ENCODE measurements around the gene CD84. TPM values are rescaled to one million over a fixed set of nuclear protein-coding genes. Genes with fewer than 3 reads are reported as not detected.
"Not testable (repeated sequence)": the region's sequence is repeated elsewhere in the genome, so short reads cannot be mapped to it uniquely, and the experiment has no call there.

CD84 gene, protein sequence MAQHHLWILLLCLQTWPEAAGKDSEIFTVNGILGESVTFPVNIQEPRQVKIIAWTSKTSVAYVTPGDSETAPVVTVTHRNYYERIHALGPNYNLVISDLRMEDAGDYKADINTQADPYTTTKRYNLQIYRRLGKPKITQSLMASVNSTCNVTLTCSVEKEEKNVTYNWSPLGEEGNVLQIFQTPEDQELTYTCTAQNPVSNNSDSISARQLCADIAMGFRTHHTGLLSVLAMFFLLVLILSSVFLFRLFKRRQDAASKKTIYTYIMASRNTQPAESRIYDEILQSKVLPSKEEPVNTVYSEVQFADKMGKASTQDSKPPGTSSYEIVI
- not detected for polyA plus RNA-seq (2013, experiment 1 of 4)
- not detected for polyA plus RNA-seq (2013, experiment 2 of 4)
- polyA plus RNA-seq (2013, experiment 3 of 4): not detected
- not detected for polyA plus RNA-seq (2013, experiment 4 of 4)

DNA sequence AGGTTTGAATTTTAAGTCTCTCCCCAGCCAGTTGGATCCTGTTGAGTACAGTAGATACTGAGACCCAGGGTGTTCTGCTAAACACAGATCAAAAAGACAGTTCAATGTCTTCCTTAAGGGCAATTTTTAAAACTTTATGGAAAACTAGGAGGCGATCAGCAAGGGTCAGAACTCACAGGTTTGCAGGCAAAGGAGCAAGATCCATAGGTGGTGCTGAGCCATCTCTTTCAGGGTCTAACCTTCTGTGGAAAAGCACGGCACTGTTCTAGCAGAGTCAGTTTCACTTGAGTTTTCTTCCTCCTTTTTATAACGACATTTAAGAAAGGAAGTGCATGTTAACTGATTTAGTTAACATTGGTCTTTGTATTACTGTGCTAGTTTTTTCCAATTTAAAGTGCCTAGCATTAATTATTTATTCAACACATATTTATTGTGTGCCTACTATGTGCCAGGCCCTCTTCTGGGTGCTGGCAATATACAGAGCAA, at the start of gene CD84:
Gene CD84, minus strand, starts transcription at position 281 of the 486 bp plus-strand sequence. Its CDS starts 59 bp downstream, at position 222.
- H3K4me3 ChIP-seq (ENCODE audit: insufficient read depth, low read depth, low read length): no peak within 1 kb of the TSS
- WGBS, 2 experiments: 96% methylated on average over 3 of the region's 3 CpGs
- H3K36me3 ChIP-seq (ENCODE audit: control insufficient read depth, insufficient read depth, low read length): no peaks in the 10 kb centered on the region
- H3K4me1 ChIP-seq (ENCODE audit: control insufficient read depth, insufficient read depth, low read length): no peaks in the 10 kb centered on the region
- H3K27ac ChIP-seq (ENCODE audit: insufficient read depth, low read depth, low read length, poor library complexity, severe bottlenecking): no peak within 1 kb of the TSS
- H3K9me3 ChIP-seq (ENCODE audit: control insufficient read depth, low read length): no peaks in the 10 kb centered on the region
- H3K27me3 ChIP-seq (ENCODE audit: control insufficient read depth, insufficient read depth, low read length, poor library complexity, severe bottlenecking): no peaks in the 10 kb centered on the region

GRCh38 chr1:160628799-160629263, 49.5 kb upstream of the CD84 start:
- Histone ChIP-seq H3K36me3 (ENCODE audit: control insufficient read depth, insufficient read depth, low read length) (no peaks in the 10 kb centered on the region), H3K27me3 (ENCODE audit: control insufficient read depth, insufficient read depth, low read length, poor library complexity, severe bottlenecking) (no peaks in the 10 kb centered on the region), H3K27ac (ENCODE audit: insufficient read depth, low read depth, low read length, poor library complexity, severe bottlenecking) (no peak overlapping the region), H3K4me1 (ENCODE audit: control insufficient read depth, insufficient read depth, low read length) (peaks cover 14% of the 10 kb centered on the region), H3K9me3 (ENCODE audit: control insufficient read depth, low read length) (no peaks in the 10 kb centered on the region), H3K4me3 (ENCODE audit: insufficient read depth, low read depth, low read length) (no peak overlapping the region)
- 89 to 91% methylated on average over 8 of the region's 8 CpGs for WGBS, 2 experiments

GRCh38 chr1:160627677-160628289, 48.5 kb upstream of the CD84 start:
- not testable (repeated sequence) for H3K27ac ChIP-seq (ENCODE audit: insufficient read depth, low read depth, low read length, poor library complexity, severe bottlenecking); H3K36me3 ChIP-seq (ENCODE audit: control insufficient read depth, insufficient read depth, low read length); H3K9me3 ChIP-seq (ENCODE audit: control insufficient read depth, low read length); H3K4me3 ChIP-seq (ENCODE audit: insufficient read depth, low read depth, low read length); H3K27me3 ChIP-seq (ENCODE audit: control insufficient read depth, insufficient read depth, low read length, poor library complexity, severe bottlenecking)
- WGBS, 2 experiments: 86 to 95% methylated on average over 4 of the region's 4 CpGs
- peaks cover 14% of the 10 kb centered on the region for H3K4me1 ChIP-seq (ENCODE audit: control insufficient read depth, insufficient read depth, low read length)

- Histone ChIP-seq H3K27me3 (ENCODE audit: control insufficient read depth, insufficient read depth, low read length, poor library complexity, severe bottlenecking) (no peaks in the 10 kb centered on the region), H3K4me1 (ENCODE audit: control insufficient read depth, insufficient read depth, low read length) (peaks cover 14% of the 10 kb centered on the region), H3K36me3 (ENCODE audit: control insufficient read depth, insufficient read depth, low read length) (no peaks in the 10 kb centered on the region), H3K27ac (ENCODE audit: insufficient read depth, low read depth, low read length, poor library complexity, severe bottlenecking) (no peak overlapping the region), H3K9me3 (ENCODE audit: control insufficient read depth, low read length) (no peaks in the 10 kb centered on the region), H3K4me3 (ENCODE audit: insufficient read depth, low read depth, low read length) (no peak overlapping the region)
- WGBS, 2 experiments: 98 to 100% methylated on average over 1 of the region's 1 CpG
Measured at GRCh38 chr1:160626509-160627342, 47.4 kb upstream of the CD84 start.

GRCh38 chr1:160625725-160626498, 46.6 kb upstream of the CD84 start:
- WGBS, 2 experiments: 96 to 97% methylated on average over 10 of the region's 10 CpGs
- Histone ChIP-seq H3K9me3 (ENCODE audit: control insufficient read depth, low read length) (no peaks in the 10 kb centered on the region), H3K36me3 (ENCODE audit: control insufficient read depth, insufficient read depth, low read length) (no peaks in the 10 kb centered on the region), H3K27ac (ENCODE audit: insufficient read depth, low read depth, low read length, poor library complexity, severe bottlenecking) (no peak overlapping the region), H3K27me3 (ENCODE audit: control insufficient read depth, insufficient read depth, low read length, poor library complexity, severe bottlenecking) (no peaks in the 10 kb centered on the region), H3K4me1 (ENCODE audit: control insufficient read depth, insufficient read depth, low read length) (peaks cover 14% of the 10 kb centered on the region), H3K4me3 (ENCODE audit: insufficient read depth, low read depth, low read length) (no peak overlapping the region)

- Histone ChIP-seq H3K4me3 (ENCODE audit: insufficient read depth, low read depth, low read length) (no peak overlapping the region), H3K27ac (ENCODE audit: insufficient read depth, low read depth, low read length, poor library complexity, severe bottlenecking) (no peak overlapping the region), H3K36me3 (ENCODE audit: control insufficient read depth, insufficient read depth, low read length) (no peaks in the 10 kb centered on the region), H3K9me3 (ENCODE audit: control insufficient read depth, low read length) (no peaks in the 10 kb centered on the region), H3K4me1 (ENCODE audit: control insufficient read depth, insufficient read depth, low read length) (peaks cover 8% of the 10 kb centered on the region), H3K27me3 (ENCODE audit: control insufficient read depth, insufficient read depth, low read length, poor library complexity, severe bottlenecking) (no peaks in the 10 kb centered on the region)
- WGBS, 2 experiments: 92 to 96% methylated on average over 1 of the region's 1 CpG
Measured at GRCh38 chr1:160625321-160625720, 46.0 kb upstream of the CD84 start.

DNA sequence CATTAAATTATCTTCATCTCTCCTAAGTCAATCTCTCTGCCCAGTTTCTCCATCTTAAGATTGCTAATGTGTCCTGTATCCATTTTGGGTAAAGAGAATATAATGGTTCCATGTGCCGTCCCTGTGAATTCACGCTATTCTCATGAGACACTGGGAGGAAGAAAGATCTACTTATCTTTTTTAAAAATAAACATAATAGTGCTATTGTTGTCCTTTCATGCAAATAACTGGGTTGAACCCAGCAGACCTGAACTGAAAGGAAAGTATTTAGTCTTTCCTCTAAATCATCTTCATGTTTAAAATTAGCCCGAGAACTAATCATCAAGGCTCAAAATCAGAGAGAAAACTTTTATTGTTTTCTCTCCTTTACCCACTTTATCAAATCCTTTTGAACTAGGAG, 45.2 kb upstream of the CD84 start:
- 84 to 97% methylated on average over 1 to 2 of the region's 3 CpGs for WGBS, 2 experiments
- Histone ChIP-seq H3K4me1 (ENCODE audit: control insufficient read depth, insufficient read depth, low read length) (peaks cover under 1% of the 10 kb centered on the region), H3K27ac (ENCODE audit: insufficient read depth, low read depth, low read length, poor library complexity, severe bottlenecking) (no peak overlapping the region), H3K27me3 (ENCODE audit: control insufficient read depth, insufficient read depth, low read length, poor library complexity, severe bottlenecking) (no peaks in the 10 kb centered on the region), H3K4me3 (ENCODE audit: insufficient read depth, low read depth, low read length) (no peak overlapping the region), H3K36me3 (ENCODE audit: control insufficient read depth, insufficient read depth, low read length) (no peaks in the 10 kb centered on the region), H3K9me3 (ENCODE audit: control insufficient read depth, low read length) (no peaks in the 10 kb centered on the region)

DNA sequence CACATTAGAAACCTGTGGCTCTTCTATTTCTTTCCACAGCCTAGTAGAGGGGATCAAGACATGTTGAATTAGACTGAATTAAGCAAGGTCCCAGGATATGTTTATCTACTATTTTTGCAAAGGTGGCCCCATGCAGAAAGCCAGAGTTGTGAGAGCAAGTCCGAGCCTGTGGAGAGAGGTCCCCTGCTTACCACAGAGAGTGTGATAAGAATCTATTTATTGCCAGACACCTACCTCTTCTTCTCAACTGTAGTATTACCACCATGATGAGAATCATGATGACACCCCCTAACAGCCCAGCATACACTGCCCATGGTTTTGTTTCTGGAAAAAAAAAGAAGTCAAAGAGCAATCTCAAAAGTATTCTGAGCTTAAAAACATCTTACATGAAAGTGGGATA, 44.6 kb upstream of the CD84 start:
- no peaks in the 10 kb centered on the region for H3K36me3 ChIP-seq (ENCODE audit: control insufficient read depth, insufficient read depth, low read length)
- H3K4me1 ChIP-seq (ENCODE audit: control insufficient read depth, insufficient read depth, low read length): no peaks in the 10 kb centered on the region
- no peaks in the 10 kb centered on the region for H3K9me3 ChIP-seq (ENCODE audit: control insufficient read depth, low read length)
- no peak overlapping the region for H3K27ac ChIP-seq (ENCODE audit: insufficient read depth, low read depth, low read length, poor library complexity, severe bottlenecking)
- WGBS, 2 experiments: 91 to 100% methylated on average over 1 of the region's 1 CpG
- H3K27me3 ChIP-seq (ENCODE audit: control insufficient read depth, insufficient read depth, low read length, poor library complexity, severe bottlenecking): no peaks in the 10 kb centered on the region
- no peak overlapping the region for H3K4me3 ChIP-seq (ENCODE audit: insufficient read depth, low read depth, low read length)

DNA sequence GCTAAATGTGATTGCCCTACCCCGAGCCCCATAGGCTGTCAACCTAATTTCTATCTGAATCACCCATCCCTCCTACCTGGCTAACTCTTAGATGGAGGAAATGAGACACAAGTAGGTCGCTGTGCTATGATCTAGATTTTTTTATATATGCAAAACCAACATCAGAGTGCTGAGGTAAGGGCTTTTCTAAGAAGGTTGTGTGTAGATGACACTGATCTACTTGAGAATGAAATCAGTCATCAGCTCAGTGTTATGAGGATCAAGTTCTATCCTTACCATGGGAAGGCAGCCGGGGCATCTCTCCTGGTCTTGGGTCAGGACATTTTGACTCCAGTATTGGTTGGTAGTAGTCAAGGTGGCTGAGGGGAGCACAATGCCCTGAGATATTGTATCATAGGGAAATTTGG, 43.9 kb upstream of the CD84 start:
- no peaks in the 10 kb centered on the region for H3K4me1 ChIP-seq (ENCODE audit: control insufficient read depth, insufficient read depth, low read length)

More for the DNA sequence above, 43.9 kb upstream of the CD84 start:
- WGBS, 2 experiments: 81 to 95% methylated on average over 3 of the region's 3 CpGs
- no peak overlapping the region for H3K4me3 ChIP-seq (ENCODE audit: insufficient read depth, low read depth, low read length)
- H3K9me3 ChIP-seq (ENCODE audit: control insufficient read depth, low read length): no peaks in the 10 kb centered on the region
- no peaks in the 10 kb centered on the region for H3K27me3 ChIP-seq (ENCODE audit: control insufficient read depth, insufficient read depth, low read length, poor library complexity, severe bottlenecking)
- H3K36me3 ChIP-seq (ENCODE audit: control insufficient read depth, insufficient read depth, low read length): no peaks in the 10 kb centered on the region
- H3K27ac ChIP-seq (ENCODE audit: insufficient read depth, low read depth, low read length, poor library complexity, severe bottlenecking): no peak overlapping the region

Data from ectodermal cell (in vitro differentiated cells).